ENCODE measurements around the gene GYPA.
"Not testable (repeated sequence)": the region's sequence is repeated elsewhere in the genome, so short reads cannot be mapped to it uniquely, and the experiment has no call there.

GRCh38 chr4:144061556-144061955 is 79.0 kb downstream of the GYPA start:
- not testable (repeated sequence) for TF ChIP-seq CTCF (IDR thresholded peaks at IDR 0.05 in 8 of 11, conservative IDR thresholded peaks at IDR 0.05 in 3 of 11); POLR2A (IDR thresholded peaks at IDR 0.05)

All from spleen (tissue), 7 donors.